ENCODE data around the gene SLC17A7.

Gene SLC17A7

DNA sequence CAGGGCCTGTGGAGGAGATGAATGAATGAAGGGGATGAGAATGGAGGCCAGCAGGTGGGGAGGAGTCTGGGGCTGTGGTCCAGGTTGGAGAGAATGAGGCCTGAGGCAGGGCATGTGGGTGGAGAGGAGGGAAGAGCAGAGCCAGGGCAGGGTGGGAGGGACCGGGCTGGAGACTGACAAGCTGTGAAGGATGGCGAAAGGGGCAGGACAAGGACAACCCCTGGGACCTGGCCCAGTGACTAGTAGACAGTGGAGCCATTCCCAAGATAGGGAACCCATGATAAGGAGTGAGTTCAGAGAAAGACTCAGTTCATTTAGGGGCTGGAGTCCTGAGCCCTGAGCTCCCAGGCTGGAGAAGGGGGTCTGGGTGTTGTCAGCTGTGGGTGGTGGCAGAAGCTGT lies 21.1 kb downstream of the SLC17A7 start:
- Mint-ChIP-seq H3K27ac (no peak overlapping the region), H3K4me1 (peaks cover 30% of the 10 kb centered on the region), H3K36me3 (ENCODE audit: low read depth) (no peaks in the 10 kb centered on the region), H3K9me3 (no peaks in the 10 kb centered on the region), H3K27me3 (peaks cover 75% of the 10 kb centered on the region), H3K4me3 (no peak overlapping the region)
- ATAC-seq (no peak), DNase-seq (no peak)

DNA sequence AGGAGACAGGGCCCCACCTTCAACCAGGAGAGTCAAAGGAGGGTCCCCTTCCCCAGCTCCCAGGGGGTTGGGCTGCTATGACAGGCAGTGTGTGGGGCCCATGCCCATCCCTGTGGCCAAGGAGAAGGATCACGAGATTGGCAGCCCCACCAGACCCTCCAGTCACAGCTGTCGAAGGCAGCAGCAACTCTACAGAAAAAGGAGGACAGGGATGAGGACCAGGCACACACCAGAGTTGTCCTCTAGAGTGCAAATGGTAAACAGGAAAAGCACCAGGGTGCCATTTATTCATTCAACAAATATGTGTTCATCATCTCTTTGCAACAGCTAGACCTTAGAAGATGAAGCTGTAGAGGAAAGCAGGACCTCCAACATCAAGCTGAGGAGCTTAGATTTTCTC lies 22.2 kb downstream of the SLC17A7 start:
- DNase-seq: no peak
- H3K27me3 Mint-ChIP-seq: peaks cover 64% of the 10 kb centered on the region
- H3K4me1 Mint-ChIP-seq: peaks cover 29% of the 10 kb centered on the region
- H3K9me3 Mint-ChIP-seq: no peaks in the 10 kb centered on the region
- no peak for ATAC-seq
- no peak overlapping the region for H3K27ac Mint-ChIP-seq
- no peaks in the 10 kb centered on the region for H3K36me3 Mint-ChIP-seq (ENCODE audit: low read depth)
- no peak overlapping the region for H3K4me3 Mint-ChIP-seq

DNA sequence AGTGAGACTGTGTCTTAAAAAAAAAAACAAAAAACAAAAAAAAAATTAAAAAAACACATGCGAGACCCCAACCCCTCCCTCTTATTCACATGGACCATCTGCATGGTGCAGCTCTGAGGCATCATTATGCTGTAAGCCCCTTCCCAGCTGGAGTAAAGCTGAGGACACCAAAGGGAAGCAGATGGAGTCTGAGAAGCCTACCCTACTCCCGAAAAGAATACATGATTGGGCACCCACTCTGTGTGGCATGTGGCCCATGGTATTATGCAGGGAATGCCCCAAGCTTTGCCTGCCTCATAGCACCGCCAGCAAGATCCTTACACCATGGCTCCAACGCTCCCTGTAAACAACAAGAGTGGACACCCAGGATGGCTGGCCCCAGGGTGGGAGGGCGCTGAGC lies 22.8 kb downstream of the SLC17A7 start:
- peaks cover 58% of the 10 kb centered on the region for H3K27me3 Mint-ChIP-seq
- H3K36me3 Mint-ChIP-seq (ENCODE audit: low read depth): no peaks in the 10 kb centered on the region
- H3K9me3 Mint-ChIP-seq: no peaks in the 10 kb centered on the region
- no peak overlapping the region for H3K27ac Mint-ChIP-seq
- H3K4me3 Mint-ChIP-seq: no peak overlapping the region
- no peak for ATAC-seq
- peaks cover 23% of the 10 kb centered on the region for H3K4me1 Mint-ChIP-seq
- DNase-seq: no peak

DNA sequence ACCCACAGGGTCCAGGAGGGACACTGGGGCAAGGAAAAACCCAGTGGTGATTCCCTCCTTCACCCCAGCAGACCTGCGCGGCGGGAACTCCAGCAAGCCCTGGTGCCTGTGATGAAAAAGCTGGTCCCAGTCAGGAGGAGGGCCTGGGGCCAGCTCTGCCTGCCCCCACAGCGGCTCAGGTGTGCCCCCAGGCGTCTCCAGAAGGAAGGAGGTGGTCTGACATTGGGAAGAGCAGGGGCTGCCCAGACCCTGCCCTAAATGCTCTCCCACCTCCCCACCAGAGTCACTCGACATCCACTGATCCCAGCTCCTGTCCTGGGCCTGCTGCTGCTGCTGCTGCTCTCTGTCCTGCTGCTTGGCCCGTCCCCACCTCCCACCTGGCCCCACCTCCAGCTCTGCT lies 24.2 kb downstream of the SLC17A7 start:
- no peak overlapping the region for H3K27ac Mint-ChIP-seq
- peaks cover 48% of the 10 kb centered on the region for H3K27me3 Mint-ChIP-seq
- H3K4me1 Mint-ChIP-seq: peaks cover 15% of the 10 kb centered on the region
- DNase-seq: no peak
- H3K4me3 Mint-ChIP-seq: no peak overlapping the region
- H3K9me3 Mint-ChIP-seq: no peaks in the 10 kb centered on the region
- no peaks in the 10 kb centered on the region for H3K36me3 Mint-ChIP-seq (ENCODE audit: low read depth)
- no peak for ATAC-seq

DNA sequence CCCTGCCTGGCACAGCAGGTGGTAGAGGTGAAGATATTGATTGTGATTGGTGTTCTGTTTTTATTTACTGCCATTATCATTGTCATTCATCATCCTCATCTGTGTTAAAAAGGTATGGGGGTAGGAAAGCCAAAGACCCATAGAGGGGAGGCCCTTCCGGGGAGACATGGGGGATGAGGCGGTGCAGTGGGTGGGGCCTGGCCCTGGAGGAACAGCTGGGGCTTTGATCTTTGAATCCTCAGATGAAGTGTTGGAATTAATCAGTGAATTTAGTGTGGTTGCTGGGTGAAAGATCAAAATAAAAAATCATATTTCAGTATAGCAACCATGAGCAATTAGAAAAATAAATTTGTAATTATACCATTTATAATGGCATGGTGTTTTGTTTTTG lies 25.5 kb downstream of the SLC17A7 start:
- H3K27ac Mint-ChIP-seq: no peak overlapping the region
- H3K4me3 Mint-ChIP-seq: no peak overlapping the region
- no peak for ATAC-seq
- H3K9me3 Mint-ChIP-seq: no peaks in the 10 kb centered on the region
- peaks cover 36% of the 10 kb centered on the region for H3K27me3 Mint-ChIP-seq
- H3K36me3 Mint-ChIP-seq (ENCODE audit: low read depth): no peaks in the 10 kb centered on the region
- DNase-seq: no peak
- peaks cover 11% of the 10 kb centered on the region for H3K4me1 Mint-ChIP-seq

DNA sequence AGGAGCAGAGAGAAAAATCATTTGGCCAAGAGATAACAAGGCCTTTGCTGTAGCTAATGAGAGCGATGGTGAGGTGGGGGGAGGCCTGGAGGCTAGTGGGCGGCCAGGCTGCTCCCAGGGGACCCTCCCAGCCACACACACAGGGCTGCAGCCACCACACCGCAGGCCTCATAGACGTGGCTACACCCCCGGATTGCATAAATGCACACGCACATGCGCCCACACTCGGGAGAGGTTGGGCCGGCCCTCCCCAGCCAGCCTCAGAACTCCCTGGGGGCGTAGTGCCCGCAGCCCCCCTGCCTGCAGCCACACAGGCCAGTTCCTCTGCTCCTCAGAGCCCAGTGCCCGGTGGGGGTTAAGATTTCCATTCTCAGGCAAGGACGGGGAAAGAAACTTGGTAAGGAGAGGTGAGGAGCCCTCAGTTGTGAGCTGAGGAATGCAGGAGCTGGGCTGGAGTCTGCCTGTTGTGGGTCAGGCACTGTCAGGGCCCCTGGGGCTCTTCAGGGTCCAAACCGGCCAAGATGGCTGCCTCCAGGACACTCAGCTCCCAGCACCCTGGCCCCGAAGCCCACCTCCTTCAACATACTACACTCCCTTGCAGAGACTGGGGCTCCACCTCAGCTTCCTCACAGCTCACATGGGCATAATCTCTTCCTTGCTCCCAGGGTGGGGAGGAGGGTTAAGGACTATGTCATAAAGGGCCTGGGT lies 26.1 kb downstream of the SLC17A7 start:
- no peak overlapping the region for H3K27ac Mint-ChIP-seq
- no peaks in the 10 kb centered on the region for H3K9me3 Mint-ChIP-seq
- no peak for DNase-seq
- no peak for ATAC-seq
- H3K27me3 Mint-ChIP-seq: peaks cover 31% of the 10 kb centered on the region
- no peaks in the 10 kb centered on the region for H3K36me3 Mint-ChIP-seq (ENCODE audit: low read depth)
- H3K4me1 Mint-ChIP-seq: peaks cover 11% of the 10 kb centered on the region
- no peak overlapping the region for H3K4me3 Mint-ChIP-seq

DNA sequence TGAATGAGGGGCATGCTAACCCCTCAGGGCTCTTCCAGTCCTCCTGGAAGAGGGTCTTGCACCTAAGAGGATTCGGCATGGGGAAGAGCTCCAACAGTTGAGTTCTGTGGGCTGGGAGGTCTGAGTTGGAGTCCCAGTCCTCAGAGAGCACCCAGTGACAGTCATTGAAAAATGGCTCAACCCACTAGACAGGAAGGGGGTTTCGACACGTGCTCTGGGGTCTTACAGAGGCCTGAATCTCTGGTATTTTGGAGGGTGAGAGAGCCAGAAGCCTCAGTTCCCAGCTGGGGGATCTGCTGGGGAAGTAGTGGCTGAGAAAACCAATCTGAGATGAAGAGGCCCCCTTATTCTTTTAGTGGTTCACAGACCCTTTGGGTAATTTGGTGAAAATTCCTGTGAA lies 27.1 kb downstream of the SLC17A7 start:
- no peaks in the 10 kb centered on the region for H3K9me3 Mint-ChIP-seq
- no peak for ATAC-seq
- H3K4me1 Mint-ChIP-seq: peaks cover 21% of the 10 kb centered on the region
- H3K4me3 Mint-ChIP-seq: no peak overlapping the region
- H3K27me3 Mint-ChIP-seq: peaks cover 21% of the 10 kb centered on the region
- no peaks in the 10 kb centered on the region for H3K36me3 Mint-ChIP-seq (ENCODE audit: low read depth)
- no peak for DNase-seq
- no peak overlapping the region for H3K27ac Mint-ChIP-seq

DNA sequence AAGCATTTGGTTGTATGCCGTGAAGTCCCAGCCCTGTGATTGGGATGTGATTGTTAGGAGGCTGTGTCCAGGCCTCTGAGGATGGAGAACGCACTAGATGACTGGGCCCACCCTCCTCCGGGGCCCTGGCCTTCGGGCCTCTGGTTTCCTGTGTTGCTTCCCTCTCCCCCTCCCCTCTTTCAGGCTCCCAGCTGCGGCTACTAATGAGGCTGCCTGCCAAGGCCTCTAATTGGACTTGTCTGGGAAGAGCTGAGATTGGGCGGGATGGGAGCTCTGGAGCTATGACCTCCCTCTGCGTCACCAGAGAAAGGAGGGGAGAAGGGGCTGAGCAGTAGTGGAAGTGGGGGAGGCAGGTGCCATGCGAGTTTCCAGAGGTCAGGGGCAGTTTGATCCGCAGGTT lies 28.0 kb downstream of the SLC17A7 start:
- Mint-ChIP-seq H3K27ac (no peak overlapping the region), H3K9me3 (no peaks in the 10 kb centered on the region), H3K4me3 (no peak overlapping the region), H3K4me1 (peaks cover 30% of the 10 kb centered on the region), H3K36me3 (ENCODE audit: low read depth) (no peaks in the 10 kb centered on the region), H3K27me3 (peaks cover 13% of the 10 kb centered on the region)
- no peak for ATAC-seq
- no peak for DNase-seq

DNA sequence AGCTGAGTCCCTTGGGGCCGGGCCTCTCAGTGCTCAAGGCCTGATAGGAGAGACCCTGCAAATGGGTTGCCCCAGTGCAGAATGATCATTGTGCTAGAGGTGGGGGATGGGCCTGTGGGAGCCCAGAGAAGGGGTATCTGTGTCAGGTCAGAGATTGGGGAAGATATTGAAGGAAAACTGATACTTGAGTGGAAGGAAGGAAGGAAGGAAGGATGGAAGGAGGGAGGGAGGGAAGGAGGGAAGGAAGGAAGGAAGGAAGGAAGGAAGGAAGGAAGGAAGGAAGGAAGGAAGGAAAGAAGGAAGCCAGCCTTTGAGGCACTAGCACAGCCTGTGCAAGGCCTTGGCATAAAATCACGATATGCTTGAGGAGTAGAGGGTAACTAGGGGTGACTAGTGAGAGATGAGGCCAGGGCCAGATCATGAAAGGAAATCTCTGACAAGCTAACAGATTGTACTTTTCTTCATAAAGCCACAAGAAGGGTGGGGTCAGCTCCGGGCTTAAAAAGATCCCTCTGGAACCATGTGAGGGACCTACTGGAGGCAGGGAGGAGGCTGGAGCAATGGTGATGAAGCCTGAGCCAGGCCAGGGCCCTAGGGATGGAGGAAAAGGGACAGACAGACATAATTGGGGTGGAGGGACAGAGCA lies 29.5 kb downstream of the SLC17A7 start:
- Mint-ChIP-seq H3K36me3 (ENCODE audit: low read depth) (no peaks in the 10 kb centered on the region), H3K4me1 (peaks cover 37% of the 10 kb centered on the region), H3K27me3 (peaks cover 8% of the 10 kb centered on the region), H3K27ac (no peak overlapping the region), H3K9me3 (no peaks in the 10 kb centered on the region), H3K4me3 (no peak overlapping the region)
- no peak for DNase-seq
- no peak for ATAC-seq

DNA sequence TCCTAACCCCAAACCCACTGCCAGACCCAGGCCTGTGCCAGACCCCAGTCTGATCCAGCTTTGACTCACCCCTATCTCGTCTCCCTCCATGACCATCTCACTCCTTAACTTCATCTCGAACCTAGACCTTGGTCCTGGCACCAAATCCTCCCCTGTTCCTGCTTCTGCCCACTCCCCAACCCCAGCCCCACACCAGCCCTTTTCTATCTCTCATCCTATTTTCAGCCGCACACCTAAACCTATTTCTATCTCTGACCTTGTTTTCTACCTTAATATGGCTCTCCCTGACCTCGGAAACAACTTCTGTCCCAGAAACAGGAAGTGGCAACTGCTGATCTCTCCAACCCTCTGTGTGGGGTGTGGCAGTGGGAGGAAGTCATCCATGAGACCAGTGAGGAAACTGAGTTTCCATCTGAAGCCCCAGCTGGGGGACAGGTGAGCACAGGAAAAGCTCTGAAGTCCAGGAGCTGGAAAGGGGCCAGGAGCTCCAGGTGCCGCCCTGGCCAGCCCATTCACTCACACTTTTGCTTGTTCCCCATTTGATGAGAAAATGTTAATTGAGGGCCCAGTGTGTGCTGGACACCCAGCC lies 31.8 kb downstream of the SLC17A7 start:
- Mint-ChIP-seq H3K36me3 (ENCODE audit: low read depth) (no peaks in the 10 kb centered on the region), H3K27ac (peak overlapping the region; percentile 80), H3K4me1 (peaks cover 34% of the 10 kb centered on the region), H3K4me3 (peak overlapping the region; percentile 58), H3K27me3 (no peaks in the 10 kb centered on the region), H3K9me3 (no peaks in the 10 kb centered on the region)
- DNase-seq (no peak), ATAC-seq (peak; percentile 30)

DNA sequence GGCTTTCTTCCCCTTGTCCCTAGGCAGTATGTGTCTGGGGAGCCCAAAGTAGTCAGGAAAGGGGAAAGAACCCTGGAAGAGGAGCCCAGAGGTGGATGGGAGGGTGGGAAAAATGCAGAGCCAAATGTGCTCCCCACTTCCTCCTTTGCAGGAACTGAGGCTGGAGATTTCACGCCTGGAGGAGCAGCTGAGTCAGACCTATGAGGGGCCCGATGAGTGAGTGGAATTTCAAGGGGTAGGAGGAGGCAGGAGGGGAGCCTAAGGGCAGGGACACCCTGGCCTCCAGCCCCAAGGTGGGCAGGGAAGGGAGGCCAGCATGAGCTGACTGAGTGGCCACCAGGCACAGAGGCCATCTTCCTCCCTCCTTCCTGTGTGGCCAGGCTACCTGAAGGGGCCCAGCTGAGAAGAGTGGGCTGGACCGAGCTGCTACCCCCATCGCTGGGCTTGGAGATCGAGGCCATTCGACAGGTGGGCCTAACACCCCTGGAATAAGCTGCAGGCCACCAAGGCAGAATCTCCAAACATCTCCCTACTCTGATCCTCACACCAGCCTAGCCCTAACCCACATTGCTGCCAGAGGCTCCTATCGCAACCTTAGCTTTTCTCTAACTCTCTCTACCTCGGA lies 32.4 kb downstream of the SLC17A7 start:
- no peaks in the 10 kb centered on the region for H3K27me3 Mint-ChIP-seq
- peak; percentile 55 for ATAC-seq
- no peaks in the 10 kb centered on the region for H3K9me3 Mint-ChIP-seq
- H3K4me1 Mint-ChIP-seq: peaks cover 34% of the 10 kb centered on the region
- DNase-seq: no peak
- H3K4me3 Mint-ChIP-seq: peak overlapping the region; percentile 58
- no peaks in the 10 kb centered on the region for H3K36me3 Mint-ChIP-seq (ENCODE audit: low read depth)
- peak overlapping the region; percentile 80 for H3K27ac Mint-ChIP-seq

DNA sequence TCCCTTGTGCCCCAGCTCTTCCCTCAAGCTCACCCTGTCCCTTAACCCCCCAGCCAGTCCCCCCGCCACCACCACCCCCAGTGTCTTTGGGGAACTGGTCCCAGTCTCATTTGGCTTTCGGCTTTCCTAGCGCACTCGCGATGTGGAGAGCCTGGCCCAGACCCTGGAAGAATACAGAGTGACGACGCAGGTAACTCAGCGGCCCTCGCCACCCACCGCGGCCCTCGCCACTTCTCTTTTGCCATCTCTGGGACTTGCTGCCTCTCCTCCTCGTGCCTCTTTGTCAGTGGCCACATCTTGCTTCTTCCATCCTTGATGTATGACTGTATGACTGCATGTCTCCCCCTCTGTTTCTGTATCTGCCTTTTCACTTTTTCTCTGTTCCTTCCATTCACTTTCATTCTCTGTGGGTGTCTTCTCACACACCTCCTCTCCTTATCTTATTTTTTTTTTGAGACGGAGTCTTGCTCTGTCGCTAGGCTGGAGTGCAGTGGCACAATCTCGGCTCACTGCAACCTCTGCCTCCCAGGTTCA lies 33.8 kb downstream of the SLC17A7 start:
- no peak overlapping the region for H3K27ac Mint-ChIP-seq

DNA sequence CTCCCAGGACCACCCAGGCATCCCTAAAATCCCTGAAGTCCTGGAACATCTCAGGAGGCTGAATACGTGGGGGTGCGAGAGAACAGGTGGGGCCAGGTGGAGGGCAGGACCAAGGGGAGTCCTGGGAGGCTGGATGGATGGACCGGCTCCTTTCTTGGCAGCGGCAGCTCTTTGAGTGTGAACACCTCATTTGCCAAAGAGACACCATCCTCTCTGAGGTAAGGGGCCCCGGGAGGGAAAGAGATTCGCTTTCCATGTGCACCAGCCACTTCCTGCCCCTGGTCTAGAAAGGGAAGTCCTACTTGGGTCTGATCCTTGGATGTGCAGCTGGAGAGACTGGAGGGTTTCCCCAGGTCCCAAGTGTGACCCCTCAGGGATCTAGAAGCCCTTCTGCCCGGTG lies 34.2 kb downstream of the SLC17A7 start:
- Mint-ChIP-seq H3K4me1 (peaks cover 37% of the 10 kb centered on the region), H3K27me3 (no peaks in the 10 kb centered on the region), H3K9me3 (no peaks in the 10 kb centered on the region), H3K36me3 (ENCODE audit: low read depth) (no peaks in the 10 kb centered on the region), H3K4me3 (no peak overlapping the region), H3K27ac (no peak overlapping the region)
- no peak for DNase-seq
- ATAC-seq: no peak

More for the DNA sequence above, 33.8 kb downstream of the SLC17A7 start:
- no peaks in the 10 kb centered on the region for H3K27me3 Mint-ChIP-seq
- no peak overlapping the region for H3K4me3 Mint-ChIP-seq
- peaks cover 37% of the 10 kb centered on the region for H3K4me1 Mint-ChIP-seq
- DNase-seq: no peak
- no peaks in the 10 kb centered on the region for H3K36me3 Mint-ChIP-seq (ENCODE audit: low read depth)
- no peak for ATAC-seq
- H3K9me3 Mint-ChIP-seq: no peaks in the 10 kb centered on the region

DNA sequence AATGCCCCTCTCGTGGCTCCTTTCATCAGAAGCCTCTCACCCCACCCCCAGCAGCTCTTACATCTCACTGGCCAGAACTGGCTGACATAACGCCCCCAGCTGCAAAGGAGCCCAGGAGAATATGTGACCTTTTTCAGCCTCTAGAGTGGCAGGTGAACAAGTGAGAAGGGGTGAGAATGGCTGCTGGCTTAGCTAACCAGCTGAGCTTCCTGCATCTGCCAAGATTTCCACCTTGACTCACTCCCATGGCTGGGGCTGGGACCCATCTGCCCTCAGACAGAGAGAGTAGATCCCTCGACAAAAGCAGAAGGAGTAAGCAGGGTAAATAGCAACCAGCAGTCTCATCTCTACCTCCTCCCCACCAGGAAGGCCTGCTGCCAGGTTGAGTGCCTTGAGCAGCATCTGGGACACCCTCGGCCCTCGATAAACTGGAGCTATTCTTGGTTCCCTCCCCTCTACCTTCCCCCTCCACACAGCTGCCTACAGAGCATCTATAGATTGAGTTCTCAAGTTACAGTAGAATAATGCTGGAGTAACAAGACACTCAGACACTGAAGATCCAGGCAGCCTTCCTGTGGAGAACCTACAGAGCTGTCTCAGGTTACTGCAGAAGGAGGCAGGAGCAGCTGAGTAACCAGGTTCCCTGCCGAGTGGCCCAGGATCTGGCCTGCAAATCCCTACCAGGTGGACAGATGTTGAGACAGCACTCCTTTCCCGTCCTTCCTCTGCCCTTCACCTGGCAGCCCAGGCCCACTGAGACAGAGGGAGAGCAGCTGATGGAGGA lies 37.7 kb downstream of the SLC17A7 start:
- H3K27me3 Mint-ChIP-seq: no peaks in the 10 kb centered on the region
- ATAC-seq: peak; percentile 51
- H3K27ac Mint-ChIP-seq: no peak overlapping the region

More for the DNA sequence above, 37.7 kb downstream of the SLC17A7 start:
- no peak for DNase-seq
- H3K9me3 Mint-ChIP-seq: no peaks in the 10 kb centered on the region
- no peak overlapping the region for H3K4me3 Mint-ChIP-seq
- H3K36me3 Mint-ChIP-seq (ENCODE audit: low read depth): no peaks in the 10 kb centered on the region
- peaks cover 16% of the 10 kb centered on the region for H3K4me1 Mint-ChIP-seq

All from activated naive CD8-positive, alpha-beta T cell treated with anti-CD3 and anti-CD28 coated beads, Interleukin-2, amount 50 U/mL, for 24 hours (primary cell).